ENCODE data around the gene ABLIM3.

The ABLIM3 gene

GRCh38 chr5:149284501-149284900, 143.2 kb downstream of the ABLIM3 start:
- DNase-seq: no peak

DNA sequence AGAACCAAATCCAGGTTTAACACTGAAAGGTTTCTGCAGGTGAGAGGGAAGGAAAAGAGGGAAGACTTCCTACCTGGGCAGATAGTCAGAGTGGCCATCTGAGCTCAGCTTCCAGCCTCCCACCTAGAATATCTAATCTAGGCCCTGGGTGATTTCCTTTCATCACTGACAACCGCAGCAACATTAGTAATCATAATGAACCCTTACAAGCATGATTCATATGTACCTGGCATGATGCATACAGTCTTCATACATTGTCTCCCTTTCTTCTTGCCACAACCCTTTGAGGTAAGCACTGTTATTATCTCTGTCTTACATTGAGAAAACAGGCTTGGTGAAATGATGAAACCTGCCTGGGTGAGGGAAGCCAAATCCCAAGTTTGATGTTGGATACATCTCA, 143.9 kb downstream of the ABLIM3 start:
- DNase-seq: no peak

GRCh38 chr5:149288436-149288835, 147.1 kb downstream of the ABLIM3 start:
- no peak for DNase-seq

DNA sequence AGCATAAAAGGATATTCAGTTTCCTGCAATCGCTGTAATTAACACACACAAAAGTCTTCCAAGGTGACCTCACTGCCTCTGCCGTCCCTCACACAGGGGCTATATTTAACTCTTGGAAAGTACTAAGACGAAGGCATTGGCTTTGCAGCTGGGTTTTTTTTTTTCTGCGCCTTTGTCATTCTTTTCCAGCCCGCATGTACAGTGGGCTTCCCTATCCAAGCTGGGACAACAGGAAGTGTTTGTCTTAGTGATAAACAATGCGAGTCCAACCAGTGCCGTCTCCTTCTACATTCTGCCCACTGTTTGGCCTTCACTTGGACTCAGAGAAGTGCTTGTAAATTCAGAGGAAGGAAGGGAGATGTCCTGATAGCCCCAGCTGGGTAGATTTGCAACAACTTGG, 148.0 kb downstream of the ABLIM3 start:
- no peak for DNase-seq

- DNase-seq: no peak
Measured at GRCh38 chr5:149294872-149295829, 153.9 kb downstream of the ABLIM3 start.

DNA sequence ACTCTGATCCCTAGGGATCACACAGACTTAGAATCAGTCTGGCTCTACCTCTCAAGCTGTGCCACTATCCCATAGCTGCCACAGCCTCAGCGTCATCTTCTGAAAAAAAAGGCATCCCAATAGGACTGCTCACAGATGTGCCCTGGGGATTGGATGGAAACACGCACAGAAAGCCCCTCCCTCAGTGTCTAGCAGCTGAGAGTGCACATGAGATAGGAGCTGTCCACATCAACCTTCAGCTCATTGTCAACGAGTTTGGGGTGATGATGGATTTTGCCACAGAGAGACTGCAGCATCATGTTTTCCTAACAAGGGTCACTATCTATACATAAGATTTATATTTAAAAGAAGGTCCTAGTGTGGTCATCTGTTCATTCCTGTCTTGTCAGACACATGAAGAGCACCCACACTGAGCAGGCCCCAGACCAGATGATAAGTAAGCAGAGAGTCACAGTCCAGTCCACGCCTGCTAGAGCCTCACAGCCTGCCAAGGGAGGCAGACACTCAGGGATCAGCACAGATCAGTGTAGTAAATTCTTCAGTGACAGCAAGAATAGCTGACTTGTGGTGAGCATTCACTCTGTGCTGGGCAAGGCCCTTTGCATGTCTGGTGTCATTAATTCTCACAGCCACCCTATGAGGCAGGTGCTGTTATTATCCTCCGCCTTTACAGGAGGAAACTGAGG, 156.2 kb downstream of the ABLIM3 start:
- DNase-seq: no peak

DNA sequence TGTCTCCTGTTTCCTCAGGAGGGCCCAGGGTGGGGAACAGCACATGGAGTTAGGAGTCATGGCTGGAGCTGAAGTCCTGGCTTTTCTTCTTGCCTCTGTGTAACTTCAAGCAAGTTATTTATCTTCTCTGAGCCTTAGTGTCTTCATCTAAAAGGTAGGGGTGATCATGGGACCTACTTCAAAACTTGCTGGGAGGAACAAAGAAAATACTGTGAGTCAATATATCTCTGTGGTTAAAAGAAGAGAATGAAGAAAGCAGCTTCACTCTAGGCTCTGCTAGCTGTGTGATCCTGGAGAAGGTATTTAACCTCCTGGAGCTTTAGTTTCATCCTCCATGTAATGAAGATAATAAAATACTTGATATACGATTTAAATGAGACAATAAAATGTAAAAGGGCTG, 156.9 kb downstream of the ABLIM3 start:
- no peak for DNase-seq

DNA sequence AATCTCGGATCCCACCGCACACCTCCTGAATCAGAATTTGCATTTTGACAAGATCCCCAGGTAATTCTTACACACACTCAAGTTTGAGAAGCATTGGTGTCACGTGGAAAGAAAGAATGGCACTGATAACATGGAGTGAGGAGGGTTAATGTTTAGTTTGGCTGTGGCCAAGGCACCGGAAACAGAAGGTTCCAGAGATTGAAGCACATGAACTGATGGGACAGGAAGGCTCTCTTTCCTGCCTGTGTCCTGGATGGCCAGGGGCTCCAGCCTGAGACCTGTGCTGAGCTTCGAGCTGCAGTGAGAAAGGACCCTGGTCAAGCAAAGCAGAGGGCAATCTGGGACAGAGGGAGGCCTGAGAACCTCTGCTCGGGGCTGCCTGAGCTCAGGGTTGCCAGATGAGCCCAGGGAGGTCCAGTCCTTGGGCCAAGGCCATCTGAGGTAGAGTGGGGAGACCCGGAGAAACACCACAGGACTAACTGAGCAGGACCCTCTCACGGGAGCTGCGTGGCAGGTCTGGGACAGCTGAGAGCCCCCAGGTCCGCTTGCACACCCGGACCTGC, 157.6 kb downstream of the ABLIM3 start:
- no peak for DNase-seq

GRCh38 chr5:149299451-149300054, 158.3 kb downstream of the ABLIM3 start:
- DNase-seq: no peak

- no peak for DNase-seq
Measured at GRCh38 chr5:149300441-149300840, 159.1 kb downstream of the ABLIM3 start.

DNA sequence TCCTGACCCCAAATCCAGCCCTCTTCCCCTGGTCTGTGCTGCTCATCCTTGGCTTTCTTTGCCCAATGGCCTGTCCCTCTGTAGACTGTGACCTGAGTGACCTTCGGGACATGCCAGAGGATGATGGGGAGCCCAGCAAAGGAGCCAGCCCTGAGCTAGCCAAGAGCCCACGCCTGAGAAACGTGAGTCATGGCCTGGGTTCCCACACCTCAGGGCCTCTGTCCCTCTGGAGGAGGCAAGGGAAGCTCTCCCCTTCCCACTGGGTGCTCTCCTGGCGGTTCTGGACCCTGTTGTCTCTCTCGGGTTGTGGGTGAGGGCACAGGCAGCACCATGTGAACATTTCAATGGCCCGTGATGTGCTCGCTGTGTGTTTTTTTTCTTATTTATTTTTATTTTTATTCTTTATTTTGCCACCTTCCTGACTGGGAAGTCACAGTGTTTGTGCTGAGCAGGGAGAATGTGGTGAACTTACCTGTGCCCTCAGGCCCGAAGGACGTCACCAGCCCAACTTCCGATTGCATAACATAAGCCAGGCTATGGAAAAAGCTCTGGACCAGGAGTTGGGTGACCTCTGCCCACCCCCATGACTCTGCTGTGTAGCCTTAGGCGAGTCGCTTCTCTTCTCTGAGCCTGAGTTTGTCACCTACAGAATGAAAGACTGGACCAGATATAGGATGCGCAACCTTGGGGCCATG, 159.9 kb downstream of the ABLIM3 start:
- no peak for DNase-seq

DNA sequence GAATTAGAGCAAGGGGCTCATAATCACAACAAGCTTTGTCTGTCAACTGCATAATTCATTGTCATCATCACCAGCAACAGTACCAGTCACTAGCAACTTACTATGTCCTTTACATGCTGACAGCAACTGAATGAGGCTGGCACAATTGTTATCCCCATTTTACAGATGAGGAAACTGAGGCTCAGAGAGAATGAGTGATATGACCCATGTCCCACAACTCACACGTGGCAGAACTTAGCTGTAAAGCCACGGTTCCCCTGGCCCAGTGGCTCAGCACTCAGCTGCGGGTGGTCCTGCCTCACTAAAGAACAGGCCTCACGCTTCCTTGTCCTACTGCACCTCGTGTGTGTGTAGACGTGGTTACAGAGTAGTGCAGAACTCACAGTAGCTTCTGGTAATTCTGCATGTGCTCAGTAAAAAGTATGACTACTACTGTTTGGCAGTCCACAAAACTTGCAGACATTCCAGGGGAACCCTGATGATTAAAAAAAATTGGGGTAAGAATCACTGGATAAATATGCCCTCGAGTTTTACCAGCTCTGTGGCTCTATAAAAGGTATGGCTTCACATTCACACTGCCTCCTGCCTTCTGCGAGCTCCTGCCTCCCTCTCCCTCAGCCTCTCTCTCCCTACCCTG, 160.6 kb downstream of the ABLIM3 start:
- no peak for DNase-seq

- no peak for DNase-seq
Measured at GRCh38 chr5:149302641-149303040, 161.3 kb downstream of the ABLIM3 start.

DNA sequence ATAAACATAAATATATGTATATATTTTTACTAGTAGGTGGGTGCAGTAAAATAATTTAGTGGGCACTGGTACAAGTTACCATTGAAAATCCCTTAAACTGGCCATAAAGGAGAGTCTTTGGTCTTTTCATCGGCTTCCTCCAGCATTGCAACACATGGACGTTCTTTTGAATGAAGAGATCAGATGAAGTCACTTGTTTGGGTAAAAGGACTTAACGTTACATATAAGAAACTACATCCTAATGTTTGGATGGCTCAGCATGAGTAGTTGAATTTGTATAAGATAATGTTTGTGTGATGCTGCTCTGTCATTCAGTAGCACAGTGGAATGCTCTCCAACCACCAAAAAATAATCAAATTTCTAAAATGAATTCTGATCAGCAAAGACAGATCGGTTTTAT, 161.9 kb downstream of the ABLIM3 start:
- DNase-seq: no peak

GRCh38 chr5:149304195-149305078, 163.1 kb downstream of the ABLIM3 start:
- no peak for DNase-seq

- DNase-seq: no peak
Measured at GRCh38 chr5:149309354-149309753, 168.1 kb downstream of the ABLIM3 start.
